GM12872 (cell line): Measurements from ENCODE around the gene AP5Z1.

Source experiments
- CTCF ChIP-seq: IDR thresholded peaks from 3 replicates; pipeline ENCODE4 v1.5.1; 2011; ENCODE audit warnings: low read depth, mild to moderate bottlenecking, low read length, moderate library complexity; ENCODE audit not compliant: insufficient read depth

The AP5Z1 gene

GRCh38 chr7:4791738-4792536 is 16.5 kb downstream of the AP5Z1 start:
- peak; percentile 60 for TF ChIP-seq CTCF

GRCh38 chr7:4792537-4793126 is 17.2 kb downstream of the AP5Z1 start:
- TF ChIP-seq CTCF = no peak

GRCh38 chr7:4794591-4795350 is 19.3 kb downstream of the AP5Z1 start:
- TF ChIP-seq CTCF = no peak

GRCh38 chr7:4796453-4796852 is 21.0 kb downstream of the AP5Z1 start:
- TF ChIP-seq CTCF = no peak

GRCh38 chr7:4797858-4798705 is 22.7 kb downstream of the AP5Z1 start:
- peak; percentile 92 for TF ChIP-seq CTCF

- no peak for TF ChIP-seq CTCF
Observed at GRCh38 chr7:4798706-4799235, 23.3 kb downstream of the AP5Z1 start.
